ENCODE results near the gene MAFG.
"Not testable (repeated sequence)": the region's sequence is repeated elsewhere in the genome, so short reads cannot be mapped to it uniquely, and the experiment has no call there.

The MAFG gene

GRCh38 chr17:81922566-81923301 lies 4.8 kb downstream of the MAFG start:
- DNase-seq: no peak

DNA sequence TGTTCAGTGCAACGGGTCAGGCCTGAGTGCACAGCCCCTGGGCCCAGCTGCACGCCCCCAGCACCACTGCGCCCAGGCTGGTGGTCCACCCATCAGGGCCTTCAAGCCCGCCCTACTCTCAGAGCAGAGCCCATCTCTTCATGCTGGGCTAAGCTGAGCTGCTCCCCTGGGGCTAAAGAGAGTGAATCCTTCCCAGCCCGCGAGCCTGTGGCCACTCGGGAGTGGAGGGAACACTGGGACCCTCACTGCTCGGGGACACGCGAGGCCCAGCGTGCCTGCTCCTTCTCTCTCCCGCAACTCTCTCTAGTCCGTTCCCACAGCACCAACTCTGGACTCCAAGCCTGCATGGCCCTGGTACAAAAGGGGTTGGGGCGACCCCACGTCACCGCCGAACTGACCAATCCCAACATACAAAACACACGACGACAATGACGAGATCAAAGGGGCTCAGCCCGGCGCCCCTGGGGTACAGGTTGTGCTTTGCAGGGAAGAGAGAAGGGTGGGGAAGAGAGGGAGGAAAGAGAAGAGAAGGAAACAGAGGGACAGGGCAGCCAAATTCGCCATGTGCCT lies 5.5 kb downstream of the MAFG start:
- no peak for DNase-seq

GRCh38 chr17:81921537-81921862 lies 6.0 kb downstream of the MAFG start:
- no peak for DNase-seq

DNA sequence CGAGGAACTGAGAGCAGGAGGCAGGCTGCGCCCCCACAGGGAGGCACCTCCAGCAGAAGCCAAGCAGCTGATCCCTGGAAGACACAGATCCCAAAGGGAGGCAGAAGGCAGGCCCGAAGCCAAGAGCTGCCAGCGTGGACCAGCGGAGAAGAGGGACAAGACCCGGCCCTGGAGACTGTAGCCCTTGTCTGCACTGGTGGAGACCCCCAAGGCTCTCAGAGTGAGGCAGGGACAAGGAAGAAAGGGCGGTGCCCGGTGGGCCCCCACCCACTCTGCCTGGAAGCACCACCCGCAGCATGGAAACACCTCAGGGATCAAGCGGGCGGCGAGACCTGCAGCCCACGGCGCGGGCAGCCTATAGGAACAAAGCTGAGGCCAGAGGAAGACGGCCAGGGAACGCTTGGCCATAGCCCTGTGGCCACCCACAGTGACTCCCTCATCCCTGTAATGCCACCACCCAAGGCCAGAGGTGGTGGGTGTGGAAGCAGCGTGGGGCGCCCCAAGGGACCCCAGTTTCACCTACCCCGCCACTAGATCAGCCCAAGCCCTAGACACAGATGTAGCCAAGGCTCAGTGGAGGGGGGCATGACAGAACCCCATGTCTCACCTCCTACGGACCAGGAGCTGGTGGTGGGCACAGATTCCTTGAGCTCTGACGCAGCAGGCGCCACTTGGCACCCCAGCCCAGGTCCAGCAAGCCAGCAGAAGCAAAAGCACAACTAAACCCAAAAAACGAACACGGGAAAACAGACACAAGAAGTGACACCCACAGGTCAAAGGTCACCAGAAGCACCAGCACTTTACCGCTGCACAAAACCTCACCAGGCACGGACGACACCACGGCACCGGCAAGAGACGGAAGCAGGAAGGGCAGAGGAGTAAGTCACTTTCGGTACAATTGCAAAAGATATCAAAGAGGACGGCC lies 6.7 kb downstream of the MAFG start:
- no peak for DNase-seq

DNA sequence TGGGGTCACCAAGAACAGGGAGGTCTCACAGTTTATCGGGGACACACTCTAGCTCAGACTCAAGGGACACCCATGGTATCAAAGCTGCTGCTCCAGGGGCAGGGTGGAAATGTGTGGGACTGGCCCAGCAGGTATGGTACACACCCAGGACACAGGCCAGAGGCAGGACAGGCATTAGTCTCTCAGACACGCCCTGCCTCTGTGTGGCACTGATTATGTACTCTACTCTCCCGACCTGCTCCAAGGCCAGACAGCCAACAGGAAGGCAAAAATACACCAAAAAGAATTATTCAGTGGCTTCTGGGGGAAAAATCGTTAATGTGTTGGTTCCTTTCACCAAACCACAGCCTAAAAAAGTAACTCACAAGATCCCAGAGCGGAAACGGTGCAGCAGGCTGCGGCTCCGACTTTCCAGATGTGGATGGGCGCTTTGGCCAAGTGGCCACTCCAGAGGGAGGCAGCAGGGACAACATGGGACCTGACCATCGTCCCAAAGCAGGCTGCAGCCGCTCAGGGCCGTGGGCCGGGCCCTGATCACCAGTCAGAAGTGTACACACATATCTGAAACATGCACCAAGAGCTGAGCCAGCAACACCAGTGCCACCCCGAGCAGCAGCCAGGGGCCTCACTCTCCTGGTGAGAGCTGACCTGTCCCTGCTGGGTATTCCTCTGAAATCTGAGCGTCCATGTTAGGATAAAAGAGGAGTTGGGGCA lies 8.5 kb downstream of the MAFG start:
- DNase-seq: no peak

GRCh38 chr17:81918333-81918669 lies 9.2 kb downstream of the MAFG start:
- not testable (repeated sequence) for DNase-seq

- DNase-seq: peak; percentile 29
Observed at GRCh38 chr17:81917565-81918332, 9.8 kb downstream of the MAFG start, which contains the start of gene SIRT7. SIRT7 (minus strand) TSS chr17:81918176; CDS start chr17:81918131, 45 bp downstream.

DNA sequence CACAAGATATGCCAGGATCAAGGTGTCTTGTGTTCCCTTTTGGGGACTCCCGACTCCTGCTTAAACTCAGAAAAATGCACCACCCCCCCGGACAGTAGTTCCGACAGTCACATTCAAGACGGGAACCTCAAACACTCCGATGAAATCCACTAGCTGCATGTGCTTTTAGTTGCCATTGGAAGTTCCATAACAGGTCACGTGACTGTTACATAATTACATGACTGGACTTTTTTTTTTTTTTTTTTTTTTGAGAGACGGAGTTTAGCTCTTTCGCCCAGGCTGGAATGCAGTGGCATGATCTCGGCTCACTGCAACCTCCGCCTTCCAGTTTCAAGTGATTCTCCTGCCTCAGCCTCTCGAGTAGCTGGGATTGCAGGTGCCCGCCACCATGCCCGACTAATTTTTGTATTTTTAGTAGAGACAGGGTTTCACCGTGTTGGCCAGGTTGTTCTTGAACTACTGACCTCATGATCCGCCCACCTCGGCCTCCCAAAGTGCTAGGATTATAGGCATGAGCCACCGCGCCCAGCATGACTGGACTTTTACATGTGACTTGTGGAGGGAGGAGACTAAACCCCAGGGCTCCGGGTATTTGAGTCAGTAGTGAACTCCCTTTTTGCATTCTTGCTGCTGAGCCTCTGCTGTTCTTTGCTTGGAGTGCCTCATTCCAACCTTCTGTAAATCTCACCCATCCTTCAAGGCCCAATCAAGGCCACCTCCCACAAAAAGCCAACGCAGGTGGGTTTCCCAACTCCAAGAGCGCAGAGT lies 11.1 kb downstream of the MAFG start:
- no peak for DNase-seq

DNA sequence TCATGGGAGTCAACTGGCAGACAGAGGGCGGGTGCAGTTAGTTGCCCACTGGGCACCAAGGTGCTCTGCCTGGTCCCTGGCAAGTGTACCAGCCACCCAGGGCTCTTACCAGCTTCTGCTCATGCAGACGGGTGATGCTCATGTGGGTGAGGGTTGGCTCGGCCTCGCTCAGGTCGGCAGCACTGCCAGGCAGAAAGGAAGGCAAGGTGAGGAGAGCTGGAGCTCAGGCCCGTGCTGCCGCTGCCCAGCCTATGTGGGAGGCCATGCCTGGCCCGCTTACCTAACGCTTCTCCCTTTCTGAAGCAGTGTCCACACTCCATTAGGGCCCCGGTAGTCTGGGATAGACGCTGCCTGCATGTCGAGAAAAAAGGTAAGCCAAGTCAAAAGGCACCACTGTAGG lies 12.2 kb downstream of the MAFG start:
- DNase-seq: no peak

DNA sequence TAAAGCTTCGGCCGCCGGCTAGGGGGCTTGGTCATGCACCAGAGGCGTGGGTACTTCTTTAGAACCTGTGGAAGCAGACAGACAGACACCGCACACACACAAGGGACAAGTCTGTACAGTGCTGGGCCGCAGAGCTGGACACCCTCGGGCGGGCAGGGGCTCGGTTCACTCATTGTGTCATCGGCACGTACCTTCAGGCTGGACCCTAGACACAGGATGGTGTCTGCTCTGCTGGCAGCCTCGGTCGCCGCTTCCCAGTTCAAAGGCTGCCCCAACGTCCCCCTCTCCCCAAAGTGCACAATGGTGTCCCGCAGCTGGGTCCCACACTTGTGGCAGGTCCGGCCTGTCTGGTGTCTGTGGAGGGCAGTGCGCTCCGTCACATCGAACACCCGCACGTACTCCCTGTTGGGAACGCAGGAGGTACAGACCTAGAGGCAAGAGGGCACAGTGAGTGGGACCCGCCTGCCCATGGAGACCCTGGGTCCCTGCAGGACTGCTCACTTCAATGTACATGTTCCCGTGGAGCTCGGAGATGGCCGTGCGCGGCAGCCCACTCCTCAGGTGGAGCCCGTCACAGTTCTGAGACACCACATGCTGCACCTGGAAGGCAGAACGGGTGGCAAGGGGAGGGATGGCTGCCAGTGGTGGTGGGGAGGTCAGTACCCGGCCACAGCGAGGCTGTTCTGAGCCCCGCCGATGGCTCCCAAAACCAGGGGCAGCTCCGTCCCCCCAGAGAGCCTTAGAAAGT lies 13.3 kb downstream of the MAFG start:
- no peak for DNase-seq

- no peak for DNase-seq
Observed at GRCh38 chr17:81913394-81914102, 14.0 kb downstream of the MAFG start.

- DNase-seq: no peak
Observed at GRCh38 chr17:81912441-81913309, 14.9 kb downstream of the MAFG start.

- DNase-seq: no peak
Observed at GRCh38 chr17:81911969-81912368, 15.6 kb downstream of the MAFG start.

DNA sequence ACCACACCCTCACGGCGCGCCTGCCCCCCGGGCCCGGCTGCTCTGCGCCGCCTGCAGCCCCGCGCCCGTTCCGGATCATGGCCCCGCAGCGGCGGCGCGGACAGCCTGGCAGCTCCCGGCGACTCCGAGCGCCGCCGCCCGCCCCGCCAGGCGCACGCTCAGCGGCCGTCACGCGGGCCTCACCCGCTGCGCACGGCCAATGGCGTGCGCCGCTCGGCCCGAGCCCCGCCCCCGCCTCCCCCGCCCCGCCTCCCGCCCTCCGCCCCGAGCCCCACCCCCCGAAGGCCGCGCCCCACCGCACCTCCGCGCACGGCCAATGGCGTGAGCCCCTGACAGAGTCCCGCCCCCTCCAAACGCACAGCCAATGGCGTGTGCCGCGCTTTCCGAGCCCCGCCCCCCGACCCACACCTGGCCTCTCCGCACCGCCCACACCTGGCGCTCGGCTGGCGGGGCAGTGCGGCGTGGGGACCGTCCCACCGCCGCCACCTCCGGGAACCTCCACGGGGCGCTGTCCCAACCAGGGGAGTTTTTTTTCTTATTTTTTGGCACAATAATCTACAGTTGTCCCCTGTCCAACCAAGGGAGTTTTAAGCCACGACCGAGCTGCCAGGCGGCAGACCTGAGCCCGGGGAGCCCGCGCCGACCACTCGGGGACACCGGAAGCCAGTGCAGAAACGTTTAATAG lies 16.1 kb downstream of the MAFG start, which contains the start of gene PCYT2:
TSS of gene PCYT2 (minus strand) at position 123 of the 685 bp plus-strand sequence. CDS start at position 79, 44 bp downstream.
- DNase-seq: peak; percentile 60

GRCh38 chr17:81910840-81911276 lies 16.7 kb downstream of the MAFG start:
- no peak for DNase-seq

- DNase-seq: no peak
Observed at GRCh38 chr17:81909966-81910839, 17.3 kb downstream of the MAFG start.

GRCh38 chr17:81909231-81909630 lies 18.3 kb downstream of the MAFG start:
- DNase-seq: no peak

Measured in DMS 273 treated with DMSO at 0.1 percent for 48 hours (cell line).